ENCODE data around the gene PNMT. TPM values are rescaled to one million over a fixed set of nuclear protein-coding genes. Genes with fewer than 3 reads are reported as not detected.

The PNMT gene
- total and polyA plus RNA-seq, 10 donors = 0.28 to 2.4 (median 0.65) TPM; not detected in 4

DNA sequence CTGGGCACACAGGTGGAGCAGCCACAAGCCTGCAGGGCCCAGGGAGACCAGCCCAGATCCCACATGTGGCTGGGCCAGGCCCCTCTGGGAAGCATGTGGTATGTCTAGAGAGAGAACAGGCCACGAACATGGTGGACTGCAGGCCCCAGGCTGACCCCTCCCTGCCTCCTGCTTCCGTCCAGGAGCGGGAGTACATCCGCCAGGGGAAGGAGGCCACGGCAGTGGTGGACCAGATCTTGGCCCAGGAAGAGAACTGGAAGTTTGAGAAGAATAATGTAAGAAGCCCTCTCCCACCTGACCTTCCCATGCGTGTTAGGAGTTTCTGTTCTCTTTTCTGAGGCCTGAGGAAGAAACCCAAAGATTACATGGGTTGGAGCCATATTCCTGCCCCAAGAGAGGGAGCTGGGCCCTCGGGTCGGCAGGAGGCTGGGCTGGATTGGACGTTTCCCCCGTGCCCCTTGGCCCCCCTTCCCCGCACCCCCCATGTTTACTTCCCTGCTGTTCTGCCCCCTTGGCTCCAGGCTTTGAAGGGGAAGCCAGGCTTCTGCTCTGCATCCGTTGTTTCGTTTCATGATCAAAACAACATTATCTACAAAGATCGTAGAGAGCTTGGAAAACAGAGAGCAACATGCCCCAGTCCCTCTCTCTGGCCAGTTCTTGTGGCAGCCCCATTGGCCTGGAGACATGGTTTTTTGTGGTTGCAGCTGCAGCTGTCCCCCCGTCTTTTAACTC lies 8.8 kb upstream of the PNMT start:
- Histone ChIP-seq H3K4me3 (no peak overlapping the region), H3K27ac (peak overlapping the region in 6 of 8 donors; percentile 20 to 85 (median 70)), H3K4me1 (peaks cover 0 to 71% (median 25%) of the 10 kb centered on the region in 6 donors), H3K36me3 (peaks cover 3 to 99% (median 67%) of the 10 kb centered on the region in 6 donors), H3K27me3 (replicated peaks in 1 of 7) (no peaks in the 10 kb centered on the region), H3K9me3 (no peaks in the 10 kb centered on the region)
- intact Hi-C loops (cut with DNase I; ENCODE audit: low total_unique reads) = no loop called here
- peak; percentile 72 for DNase-seq
- TF ChIP-seq POLR2A (IDR thresholded peaks at IDR 0.05) = no peak
- TF ChIP-seq POLR2AphosphoS5 (IDR thresholded peaks at IDR 0.05) = peak in 2 of 3 donors; percentile 40 to 48
- 40 to 50% (median 41%) methylated on average over 14 to 15 of the region's 15 CpGs for WGBS, 5 donors

DNA sequence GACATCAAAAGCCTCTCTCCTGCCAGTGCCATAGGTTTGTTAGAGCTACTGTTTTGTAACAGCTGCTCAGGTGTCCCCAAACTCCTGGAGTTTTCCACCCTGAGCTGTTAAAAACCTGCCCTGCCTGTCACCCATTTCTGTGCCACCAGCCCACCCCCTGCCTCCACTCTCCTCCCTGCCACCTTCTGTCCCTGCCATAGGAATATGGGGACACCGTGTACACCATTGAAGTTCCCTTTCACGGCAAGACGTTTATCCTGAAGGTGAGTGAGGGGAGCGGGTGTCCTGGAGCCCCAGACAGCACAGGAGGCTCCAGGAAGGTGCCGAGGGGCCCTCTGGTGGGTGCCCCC lies 8.3 kb upstream of the PNMT start:
- intact Hi-C loops (cut with DNase I; ENCODE audit: low total_unique reads) = no loop called here
- 62 to 74% (median 67%) methylated on average over 4 to 5 of the region's 5 CpGs for WGBS, 5 donors
- peak overlapping the region in 5 of 8 donors; percentile 48 to 85 (median 76) for H3K27ac ChIP-seq
- H3K4me1 ChIP-seq = peaks cover 0 to 65% (median 25%) of the 10 kb centered on the region in 6 donors
- H3K36me3 ChIP-seq = peaks cover 3 to 93% (median 65%) of the 10 kb centered on the region in 6 donors
- H3K4me3 ChIP-seq = no peak overlapping the region
- H3K9me3 ChIP-seq = no peaks in the 10 kb centered on the region
- TF ChIP-seq POLR2A (IDR thresholded peaks at IDR 0.05) = no peak
- TF ChIP-seq, protein P1, sequence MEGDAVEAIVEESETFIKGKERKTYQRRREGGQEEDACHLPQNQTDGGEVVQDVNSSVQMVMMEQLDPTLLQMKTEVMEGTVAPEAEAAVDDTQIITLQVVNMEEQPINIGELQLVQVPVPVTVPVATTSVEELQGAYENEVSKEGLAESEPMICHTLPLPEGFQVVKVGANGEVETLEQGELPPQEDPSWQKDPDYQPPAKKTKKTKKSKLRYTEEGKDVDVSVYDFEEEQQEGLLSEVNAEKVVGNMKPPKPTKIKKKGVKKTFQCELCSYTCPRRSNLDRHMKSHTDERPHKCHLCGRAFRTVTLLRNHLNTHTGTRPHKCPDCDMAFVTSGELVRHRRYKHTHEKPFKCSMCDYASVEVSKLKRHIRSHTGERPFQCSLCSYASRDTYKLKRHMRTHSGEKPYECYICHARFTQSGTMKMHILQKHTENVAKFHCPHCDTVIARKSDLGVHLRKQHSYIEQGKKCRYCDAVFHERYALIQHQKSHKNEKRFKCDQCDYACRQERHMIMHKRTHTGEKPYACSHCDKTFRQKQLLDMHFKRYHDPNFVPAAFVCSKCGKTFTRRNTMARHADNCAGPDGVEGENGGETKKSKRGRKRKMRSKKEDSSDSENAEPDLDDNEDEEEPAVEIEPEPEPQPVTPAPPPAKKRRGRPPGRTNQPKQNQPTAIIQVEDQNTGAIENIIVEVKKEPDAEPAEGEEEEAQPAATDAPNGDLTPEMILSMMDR (IDR thresholded peaks at IDR 0.05 in 8 of 11, conservative IDR thresholded peaks at IDR 0.05 in 3 of 11) = no peak
- no peak for TF ChIP-seq POLR2AphosphoS5 (IDR thresholded peaks at IDR 0.05)
- H3K27me3 ChIP-seq (replicated peaks in 1 of 7) = peaks cover 0 to 4% (median 0%) of the 10 kb centered on the region in 7 donors
- DNase-seq = peak; percentile 46

DNA sequence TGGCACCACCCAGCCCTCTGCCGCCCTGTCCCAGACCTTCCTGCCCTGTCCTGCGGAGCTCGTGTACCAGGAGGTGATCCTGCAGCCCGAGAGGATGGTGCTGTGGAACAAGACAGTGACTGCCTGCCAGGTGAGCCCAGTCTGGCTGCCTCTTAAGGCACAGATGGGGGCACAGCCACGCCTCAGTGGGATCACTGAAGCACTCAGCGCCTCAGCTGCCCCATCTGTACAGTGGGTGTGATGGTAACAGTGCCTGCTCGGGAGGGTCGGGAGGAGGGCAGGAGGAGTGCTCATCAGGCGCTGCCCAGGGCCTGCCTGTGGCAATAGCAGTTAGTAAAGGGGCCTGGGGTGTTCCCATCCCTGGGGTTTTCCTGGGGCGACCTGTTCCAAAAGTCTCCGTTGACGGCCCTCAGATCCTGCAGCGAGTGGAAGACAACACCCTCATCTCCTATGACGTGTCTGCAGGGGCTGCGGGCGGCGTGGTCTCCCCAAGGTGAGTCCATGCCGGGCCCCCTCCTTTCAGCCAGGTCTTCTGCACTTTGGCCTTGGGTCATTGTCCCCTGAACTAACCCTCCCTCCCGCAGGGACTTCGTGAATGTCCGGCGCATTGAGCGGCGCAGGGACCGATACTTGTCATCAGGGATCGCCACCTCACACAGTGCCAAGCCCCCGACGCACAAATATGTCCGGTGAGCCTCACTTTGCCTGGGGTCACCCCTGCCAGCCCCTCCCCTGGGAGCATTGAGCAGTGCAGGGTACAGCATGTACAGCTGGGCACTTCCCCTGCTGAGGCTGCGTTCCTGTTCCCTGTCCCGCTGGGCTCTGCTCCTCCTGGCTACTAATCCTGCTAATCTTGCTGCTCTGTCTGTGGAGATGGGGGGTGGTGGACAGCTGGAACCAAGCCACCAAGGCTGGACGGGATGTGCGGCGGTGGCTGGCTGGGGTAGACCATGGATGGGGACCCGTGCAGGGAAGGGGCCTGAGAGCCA lies 7.6 kb upstream of the PNMT start:
- TF ChIP-seq POLR2A (IDR thresholded peaks at IDR 0.05) (no peak), POLR2AphosphoS5 (IDR thresholded peaks at IDR 0.05) (peak in 2 of 3 donors; percentile 23 to 44)
- TF ChIP-seq, protein P1 (IDR thresholded peaks at IDR 0.05 in 8 of 11, conservative IDR thresholded peaks at IDR 0.05 in 3 of 11) = no peak
- 91 to 94% (median 93%) methylated on average over 18 to 35 of the region's 35 CpGs for WGBS, 5 donors
- Histone ChIP-seq H3K4me3 (no peak overlapping the region), H3K27me3 (replicated peaks in 1 of 7) (peaks cover 0 to 11% (median 0%) of the 10 kb centered on the region in 7 donors), H3K4me1 (peaks cover 0 to 67% (median 25%) of the 10 kb centered on the region in 6 donors), H3K9me3 (no peaks in the 10 kb centered on the region), H3K36me3 (peaks cover 3 to 86% (median 62%) of the 10 kb centered on the region in 6 donors), H3K27ac (peak overlapping the region in 4 of 8 donors; percentile 63 to 85 (median 76))
- intact Hi-C loops (cut with DNase I; ENCODE audit: low total_unique reads) = no loop called here
- peak; percentile 66 for DNase-seq

DNA sequence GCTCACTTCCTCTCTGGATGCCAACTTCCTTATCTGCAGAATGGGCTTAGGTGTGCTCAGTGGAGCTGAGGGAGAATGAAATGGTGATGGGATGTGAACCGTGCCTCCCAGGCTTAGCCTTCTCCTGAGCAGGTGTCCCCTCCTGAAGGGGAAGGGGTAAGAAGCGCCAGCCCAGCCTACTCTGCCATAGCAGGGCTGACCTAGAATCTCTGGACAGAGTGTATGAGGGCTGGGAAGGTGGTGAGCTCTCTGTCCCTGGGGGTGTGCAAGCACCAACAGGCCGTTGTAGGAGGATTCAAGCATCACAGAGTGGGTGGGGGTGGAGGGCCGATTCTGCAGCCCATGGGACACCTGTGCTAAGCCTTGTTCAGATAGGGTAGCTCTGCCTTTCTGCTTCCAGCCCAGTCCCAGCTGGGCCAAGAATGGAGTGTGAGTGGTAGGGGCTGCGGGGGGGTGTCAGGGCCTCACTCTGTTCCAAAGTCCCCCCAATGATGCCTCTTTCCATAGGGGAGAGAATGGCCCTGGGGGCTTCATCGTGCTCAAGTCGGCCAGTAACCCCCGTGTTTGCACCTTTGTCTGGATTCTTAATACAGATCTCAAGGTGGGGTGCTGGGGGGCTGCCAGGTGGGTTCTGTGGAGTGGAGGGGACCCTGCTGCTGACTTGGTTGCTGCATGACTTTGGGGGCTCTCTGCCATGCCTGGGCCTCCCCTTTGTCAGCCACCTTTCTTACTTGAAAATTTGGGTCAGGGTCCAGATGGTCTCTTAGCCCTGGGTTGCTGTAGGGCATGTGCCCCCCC lies 6.3 kb upstream of the PNMT start:
- peak; percentile 54 for DNase-seq
- H3K27ac ChIP-seq = no peak overlapping the region
- H3K4me1 ChIP-seq = peaks cover 0 to 78% (median 27%) of the 10 kb centered on the region in 6 donors
- WGBS, 5 donors = 86 to 92% (median 90%) methylated on average over 8 of the region's 8 CpGs
- intact Hi-C loops (cut with DNase I; ENCODE audit: low total_unique reads) = no loop called here
- no peaks in the 10 kb centered on the region for H3K9me3 ChIP-seq
- TF ChIP-seq, protein P1 (IDR thresholded peaks at IDR 0.05 in 8 of 11, conservative IDR thresholded peaks at IDR 0.05 in 3 of 11) = no peak
- TF ChIP-seq POLR2AphosphoS5 (IDR thresholded peaks at IDR 0.05) (no peak), POLR2A (IDR thresholded peaks at IDR 0.05) (no peak)
- peaks cover 0 to 24% (median 7%) of the 10 kb centered on the region in 7 donors for H3K27me3 ChIP-seq (replicated peaks in 1 of 7)
- peaks cover 3 to 74% (median 56%) of the 10 kb centered on the region in 6 donors for H3K36me3 ChIP-seq
- no peak overlapping the region for H3K4me3 ChIP-seq

Data from spleen (tissue), 11 donors.